Left lung (tissue), 10 donors: ENCODE measurements around the gene TRIM17. TPM values are rescaled to one million over a fixed set of nuclear protein-coding genes. Genes with fewer than 3 reads are reported as not detected.

Source experiments
- ATAC-seq: fragments of 200-7000 bp; cut with Tn5 transposase; one replicate; pipeline ENCODE4 v1.9.1; 2020; ENCODE audit warnings: moderate library complexity
- DNase-seq, 4 donors: peaks; one replicate each; pipeline ENCODE4 v3.0.0-alpha.2; 2013 to 2020
- H3K27ac ChIP-seq, 2 donors: fragments of 200-600 bp; sonication (generic) in 1 of 2; one replicate each; pipeline versions ENCODE4 v1.5.0 to v1.8.0; 2020 to 2021
- H3K27me3 ChIP-seq, 2 donors: fragments of 200-600 bp; sonication (generic) in 1 of 2; one replicate each; pipeline versions ENCODE4 v1.5.0 to v1.8.0; 2020 to 2021
- H3K36me3 ChIP-seq, 2 donors: fragments of 200-600 bp; sonication (generic) in 1 of 2; one replicate each; pipeline versions ENCODE4 v1.5.0 to v1.8.0; 2020 to 2021
- H3K4me1 ChIP-seq, 2 donors: fragments of 200-600 bp; one replicate each; pipeline ENCODE4 v1.8.0; 2021
- H3K4me3 ChIP-seq, 2 donors: fragments of 200-600 bp; sonication (generic) in 1 of 2; one replicate each; pipeline versions ENCODE4 v1.5.0 to v1.8.0; 2020 to 2021; ENCODE audit warnings: mild to moderate bottlenecking in 1 of 2
- H3K9me3 ChIP-seq, 2 donors: fragments of 200-600 bp; sonication (generic) in 1 of 2; one replicate each; pipeline versions ENCODE4 v1.5.0 to v1.8.0; 2020 to 2021
- intact Hi-C, 2 donors: fragments of 100-400 bp; cut with DNase I; formaldehyde crosslinking; loops; one replicate each; pipeline versions ENCODE4 v1.11.2 to v1.14.2; 2022
- polyA plus RNA-seq, 6 donors: library from polyadenylated mRNA; unstranded; fragments of 120-200 nt; gene quantifications; one replicate each; pipeline ENCODE4 v1.2.1, GENCODE V29; 2013; ENCODE audit not compliant: insufficient read length in 6 of 6
- total RNA-seq, 2 donors: library from RNA; stranded (reverse); fragmentation: NEBNext Ultra II Directional; extraction: Animal tissue kit (Norgen Biotek cat#: 25700); gene quantifications; one replicate each; pipeline ENCODE4 v1.2.1, GENCODE V29; 2021
- TF ChIP-seq, protein P1 (sequence below), 2 donors: fragments of 200-600 bp; sonication (generic) in 1 of 2; IDR thresholded peaks; one replicate each; pipeline versions ENCODE4 v1.5.0 to v1.8.0; 2021; ENCODE audit warnings: antibody characterized with exemption in 2 of 2
- donor health status: DM: no; HTN: yes; CAD: no.
- donor health status: DM: no; HTN: no; CAD: no.

TRIM17 gene
- total and polyA plus RNA-seq, 8 donors: 1.3 to 4.0 (median 3.3) TPM

DNA sequence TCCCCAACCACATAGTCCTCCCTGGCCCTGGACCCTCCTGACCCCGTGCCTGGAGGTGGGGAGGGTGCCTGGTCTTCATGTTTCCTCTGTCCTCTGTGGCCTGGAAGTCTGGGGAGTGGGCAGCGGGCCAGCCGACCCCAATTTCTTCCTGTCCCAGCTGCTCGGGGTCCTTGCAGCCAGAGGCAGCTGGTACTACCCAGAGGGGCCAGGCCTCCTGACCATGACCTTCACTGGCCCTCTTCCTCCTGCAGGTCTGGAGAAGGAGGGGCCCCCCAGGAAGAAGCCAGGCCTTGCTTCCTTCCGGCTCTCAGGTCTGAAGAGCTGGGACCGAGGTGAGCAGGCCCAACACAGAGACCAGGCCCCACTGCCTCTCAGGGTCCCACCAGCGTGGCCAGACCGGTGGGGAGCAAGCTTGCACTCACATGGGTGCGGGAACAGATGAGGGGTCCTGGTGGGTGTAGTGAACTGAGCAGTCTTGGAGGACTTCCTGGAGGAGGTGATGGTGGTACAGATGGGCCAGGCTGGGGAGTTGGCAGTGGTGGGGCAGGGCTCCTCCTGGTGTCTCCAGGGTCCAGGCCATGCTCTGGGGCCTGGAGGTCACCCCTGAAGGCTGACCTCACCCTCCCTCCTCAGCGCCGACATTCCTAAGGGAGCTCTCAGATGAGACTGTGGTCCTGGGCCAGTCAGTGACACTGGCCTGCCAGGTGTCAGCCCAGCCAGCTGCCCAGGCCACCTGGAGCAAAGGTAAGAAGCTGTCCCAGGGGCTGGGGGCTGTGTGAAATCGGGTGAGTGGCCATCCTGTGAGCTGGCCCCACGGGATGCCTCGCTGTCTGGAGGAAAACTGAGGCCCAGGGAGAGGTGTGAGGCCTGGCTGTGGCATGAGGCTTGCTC is 42.7 kb downstream of the TRIM17 start:
- Histone ChIP-seq H3K4me3 (no peak overlapping the region), H3K4me1 (peaks cover 0 to 3% of the 10 kb centered on the region in 2 donors), H3K9me3 (no peaks in the 10 kb centered on the region), H3K27me3 (peaks cover 0 to 20% of the 10 kb centered on the region in 2 donors), H3K27ac (no peak overlapping the region), H3K36me3 (no peaks in the 10 kb centered on the region)
- intact Hi-C loops: no loop called here
- ATAC-seq (no peak), DNase-seq (peak in 2 of 4 donors; percentile 28 to 66)
- TF ChIP-seq, protein P1, sequence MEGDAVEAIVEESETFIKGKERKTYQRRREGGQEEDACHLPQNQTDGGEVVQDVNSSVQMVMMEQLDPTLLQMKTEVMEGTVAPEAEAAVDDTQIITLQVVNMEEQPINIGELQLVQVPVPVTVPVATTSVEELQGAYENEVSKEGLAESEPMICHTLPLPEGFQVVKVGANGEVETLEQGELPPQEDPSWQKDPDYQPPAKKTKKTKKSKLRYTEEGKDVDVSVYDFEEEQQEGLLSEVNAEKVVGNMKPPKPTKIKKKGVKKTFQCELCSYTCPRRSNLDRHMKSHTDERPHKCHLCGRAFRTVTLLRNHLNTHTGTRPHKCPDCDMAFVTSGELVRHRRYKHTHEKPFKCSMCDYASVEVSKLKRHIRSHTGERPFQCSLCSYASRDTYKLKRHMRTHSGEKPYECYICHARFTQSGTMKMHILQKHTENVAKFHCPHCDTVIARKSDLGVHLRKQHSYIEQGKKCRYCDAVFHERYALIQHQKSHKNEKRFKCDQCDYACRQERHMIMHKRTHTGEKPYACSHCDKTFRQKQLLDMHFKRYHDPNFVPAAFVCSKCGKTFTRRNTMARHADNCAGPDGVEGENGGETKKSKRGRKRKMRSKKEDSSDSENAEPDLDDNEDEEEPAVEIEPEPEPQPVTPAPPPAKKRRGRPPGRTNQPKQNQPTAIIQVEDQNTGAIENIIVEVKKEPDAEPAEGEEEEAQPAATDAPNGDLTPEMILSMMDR (IDR thresholded peaks at IDR 0.05): no peak

DNA sequence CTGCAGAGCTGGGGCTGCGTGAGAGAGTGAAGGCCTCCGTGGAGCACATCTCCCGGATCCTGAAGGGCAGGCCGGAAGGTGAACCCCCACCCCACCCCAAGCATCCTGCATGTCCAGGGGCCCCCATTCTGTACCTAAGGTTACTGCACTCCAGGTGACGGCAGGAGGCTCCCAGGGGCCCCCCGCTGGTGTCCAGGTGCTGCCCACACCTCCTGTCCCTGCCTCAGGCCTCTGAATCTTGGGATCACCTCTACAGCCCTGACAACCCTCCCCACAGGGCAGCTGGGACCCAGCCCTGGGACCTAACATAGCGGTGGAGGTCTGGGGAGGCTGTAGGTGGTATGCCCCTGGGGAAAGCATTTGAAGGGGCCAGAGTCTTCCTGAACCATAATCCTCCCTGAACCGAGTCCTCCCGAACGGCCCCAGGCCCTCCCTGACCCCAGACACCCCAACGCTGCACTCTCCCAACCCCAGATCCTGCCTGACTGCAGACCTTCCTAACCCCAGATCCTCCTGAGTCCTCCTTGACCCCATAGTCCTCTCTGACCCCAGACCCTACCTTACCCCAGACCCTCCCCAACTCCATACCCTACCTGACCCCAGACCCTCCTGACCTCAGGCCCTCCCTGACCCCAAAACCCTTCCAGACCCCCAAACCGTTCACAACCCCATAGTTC is 43.5 kb downstream of the TRIM17 start:
- no peak overlapping the region for H3K27ac ChIP-seq
- ATAC-seq: no peak

DNA sequence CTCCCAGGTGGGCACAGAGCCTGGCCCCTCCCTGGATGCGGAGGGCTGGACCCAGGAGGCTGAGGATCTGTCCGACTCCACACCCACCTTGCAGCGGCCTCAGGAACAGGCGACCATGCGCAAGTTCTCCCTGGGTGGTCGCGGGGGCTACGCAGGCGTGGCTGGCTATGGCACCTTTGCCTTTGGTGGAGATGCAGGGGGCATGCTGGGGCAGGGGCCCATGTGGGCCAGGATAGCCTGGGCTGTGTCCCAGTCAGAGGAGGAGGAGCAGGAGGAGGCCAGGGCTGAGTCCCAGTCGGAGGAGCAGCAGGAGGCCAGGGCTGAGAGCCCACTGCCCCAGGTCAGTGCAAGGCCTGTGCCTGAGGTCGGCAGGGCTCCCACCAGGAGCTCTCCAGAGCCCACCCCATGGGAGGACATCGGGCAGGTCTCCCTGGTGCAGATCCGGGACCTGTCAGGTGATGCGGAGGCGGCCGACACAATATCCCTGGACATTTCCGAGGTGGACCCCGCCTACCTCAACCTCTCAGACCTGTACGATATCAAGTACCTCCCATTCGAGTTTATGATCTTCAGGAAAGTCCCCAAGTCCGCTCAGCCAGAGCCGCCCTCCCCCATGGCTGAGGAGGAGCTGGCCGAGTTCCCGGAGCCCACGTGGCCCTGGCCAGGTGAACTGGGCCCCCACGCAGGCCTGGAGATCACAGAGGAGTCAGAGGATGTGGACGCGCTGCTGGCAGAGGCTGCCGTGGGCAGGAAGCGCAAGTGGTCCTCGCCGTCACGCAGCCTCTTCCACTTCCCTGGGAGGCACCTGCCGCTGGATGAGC is 44.3 kb downstream of the TRIM17 start:
- ATAC-seq (peak; percentile 59), DNase-seq (peak in 3 of 4 donors; percentile 48 to 75 (median 53))
- intact Hi-C loops: no loop called here
- Histone ChIP-seq H3K4me3 (no peak overlapping the region), H3K36me3 (no peaks in the 10 kb centered on the region), H3K27me3 (peaks cover 0 to 15% of the 10 kb centered on the region in 2 donors), H3K27ac (no peak overlapping the region), H3K4me1 (no peaks in the 10 kb centered on the region), H3K9me3 (no peaks in the 10 kb centered on the region)
- TF ChIP-seq, protein P1 (IDR thresholded peaks at IDR 0.05): no peak

More for the DNA sequence above, 43.5 kb downstream of the TRIM17 start:
- Histone ChIP-seq H3K4me1 (no peaks in the 10 kb centered on the region), H3K36me3 (no peaks in the 10 kb centered on the region), H3K9me3 (no peaks in the 10 kb centered on the region), H3K27me3 (peaks cover 0 to 14% of the 10 kb centered on the region in 2 donors), H3K4me3 (no peak overlapping the region)
- DNase-seq: no peak
- intact Hi-C loops: no loop called here
- TF ChIP-seq, protein P1 (IDR thresholded peaks at IDR 0.05): no peak

DNA sequence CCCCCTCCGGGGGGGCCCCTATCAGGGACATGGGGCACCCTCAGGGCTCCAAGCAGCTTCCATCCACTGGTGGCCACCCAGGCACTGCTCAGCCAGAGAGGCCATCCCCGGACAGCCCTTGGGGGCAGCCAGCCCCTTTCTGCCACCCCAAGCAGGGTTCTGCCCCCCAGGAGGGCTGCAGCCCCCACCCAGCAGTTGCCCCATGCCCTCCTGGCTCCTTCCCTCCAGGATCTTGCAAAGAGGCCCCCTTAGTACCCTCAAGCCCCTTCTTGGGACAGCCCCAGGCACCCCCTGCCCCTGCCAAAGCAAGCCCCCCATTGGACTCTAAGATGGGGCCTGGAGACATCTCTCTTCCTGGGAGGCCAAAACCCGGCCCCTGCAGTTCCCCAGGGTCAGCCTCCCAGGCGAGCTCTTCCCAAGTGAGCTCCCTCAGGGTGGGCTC is 44.9 kb downstream of the TRIM17 start:
- no peaks in the 10 kb centered on the region for H3K9me3 ChIP-seq
- ATAC-seq (no peak), DNase-seq (no peak)
- intact Hi-C loops: no loop called here
- TF ChIP-seq, protein P1 (IDR thresholded peaks at IDR 0.05): no peak
- H3K27me3 ChIP-seq: peaks cover 0 to 20% of the 10 kb centered on the region in 2 donors
- H3K4me1 ChIP-seq: no peaks in the 10 kb centered on the region
- no peak overlapping the region for H3K4me3 ChIP-seq
- no peaks in the 10 kb centered on the region for H3K36me3 ChIP-seq
- H3K27ac ChIP-seq: no peak overlapping the region
